Hematopoietic multipotent progenitor cell treated with erythropoietin and hydrocortisone succinate and interleukin-3 and kit ligand, for 4 days (in vitro differentiated cells): ENCODE data around the gene ISL2.
A peak's percentile ranks its signal among the peaks of the same experiment; 100 is the strongest.
"Not testable (repeated sequence)": the region's sequence is repeated elsewhere in the genome, so short reads cannot be mapped to it uniquely, and the experiment has no call there.

ENCODE experiments used
- DNase-seq: peaks from one replicate; pipeline ENCODE4 v3.0.0-alpha.2; 2015

The ISL2 gene

GRCh38 chr15:76336254-76337058 is at the start of gene ISL2:
TSS of gene ISL2 (plus strand) at chr15:76336773. CDS start at chr15:76336884, 111 bp downstream.
- DNase-seq = peak; percentile 73

GRCh38 chr15:76289582-76289981 is 47.0 kb upstream of the ISL2 start:
- peak; percentile 76 for DNase-seq

GRCh38 chr15:76293361-76293760 is 43.2 kb upstream of the ISL2 start:
- DNase-seq = no peak

GRCh38 chr15:76294463-76294862 is 42.1 kb upstream of the ISL2 start:
- DNase-seq = not testable (repeated sequence)

- DNase-seq = no peak
These were observed 39.7 kb upstream of the ISL2 start for GRCh38 chr15:76296849-76297248.

- DNase-seq = not testable (repeated sequence)
These were observed 38.6 kb upstream of the ISL2 start for GRCh38 chr15:76297951-76298350.

GRCh38 chr15:76298986-76299385 is 37.6 kb upstream of the ISL2 start:
- no peak for DNase-seq

- DNase-seq = peak; percentile 56
These were observed 36.8 kb upstream of the ISL2 start for GRCh38 chr15:76299786-76300185.

GRCh38 chr15:76303909-76304308 is 32.7 kb upstream of the ISL2 start:
- no peak for DNase-seq

- no peak for DNase-seq
These were observed 26.8 kb upstream of the ISL2 start for GRCh38 chr15:76309601-76310330.

GRCh38 chr15:76310475-76311099 is 26.0 kb upstream of the ISL2 start:
- DNase-seq = peak; percentile 75

GRCh38 chr15:76311100-76311953 is 25.2 kb upstream of the ISL2 start, which contains the start of gene ETFA:
TSS of gene ETFA (minus strand) at chr15:76311469. CDS start at chr15:76311388, 81 bp downstream.
- peak; percentile 98 for DNase-seq

- DNase-seq = peak; percentile 24
These were observed 23.9 kb upstream of the ISL2 start for GRCh38 chr15:76312540-76313174.

- DNase-seq = not testable (repeated sequence)
These were observed 23.4 kb upstream of the ISL2 start for GRCh38 chr15:76313175-76313567.

GRCh38 chr15:76313731-76314130 is 22.8 kb upstream of the ISL2 start:
- DNase-seq = no peak

- DNase-seq = no peak
These were observed 16.6 kb upstream of the ISL2 start for GRCh38 chr15:76320012-76320411.

- DNase-seq = no peak
These were observed 15.4 kb upstream of the ISL2 start for GRCh38 chr15:76321171-76321570.

GRCh38 chr15:76321602-76322001 is 15.0 kb upstream of the ISL2 start:
- no peak for DNase-seq

GRCh38 chr15:76324066-76324465 is 12.5 kb upstream of the ISL2 start:
- DNase-seq = no peak

- no peak for DNase-seq
These were observed 10.9 kb upstream of the ISL2 start for GRCh38 chr15:76325704-76326103.

GRCh38 chr15:76327191-76328105 is 9.1 kb upstream of the ISL2 start:
- DNase-seq = no peak
